GM06990 (cell line): ENCODE measurements around the gene DHCR7.

Source experiments
- DNase-seq: peaks from one replicate; pipeline ENCODE4 v3.0.0-alpha.2; 2011; ENCODE audit not compliant: insufficient read length; ENCODE audit errors: extremely low read depth
- H3K27me3 ChIP-seq: replicated peaks from 2 replicates; pipeline ENCODE4 v1.6.0; 2011; ENCODE audit warnings: low read length; ENCODE audit not compliant: control insufficient read depth, insufficient read depth
- H3K36me3 ChIP-seq: 2 replicates; pipeline ENCODE4 v1.5.1; 2011; ENCODE audit warnings: low read length; ENCODE audit not compliant: control insufficient read depth, insufficient read depth
- H3K4me3 ChIP-seq: replicated peaks from 2 replicates; pipeline ENCODE4 v1.5.1; 2011; ENCODE audit warnings: low read depth, mild to moderate bottlenecking, control low read depth, low read length
- TF ChIP-seq, protein P1 (sequence below): IDR thresholded peaks from 2 replicates; pipeline ENCODE4 v1.5.1; 2011; ENCODE audit warnings: low read length, control low read depth, mild to moderate bottlenecking, inconsistent platforms; ENCODE audit not compliant: insufficient read depth, poor library complexity, severe bottlenecking

Gene DHCR7

DNA sequence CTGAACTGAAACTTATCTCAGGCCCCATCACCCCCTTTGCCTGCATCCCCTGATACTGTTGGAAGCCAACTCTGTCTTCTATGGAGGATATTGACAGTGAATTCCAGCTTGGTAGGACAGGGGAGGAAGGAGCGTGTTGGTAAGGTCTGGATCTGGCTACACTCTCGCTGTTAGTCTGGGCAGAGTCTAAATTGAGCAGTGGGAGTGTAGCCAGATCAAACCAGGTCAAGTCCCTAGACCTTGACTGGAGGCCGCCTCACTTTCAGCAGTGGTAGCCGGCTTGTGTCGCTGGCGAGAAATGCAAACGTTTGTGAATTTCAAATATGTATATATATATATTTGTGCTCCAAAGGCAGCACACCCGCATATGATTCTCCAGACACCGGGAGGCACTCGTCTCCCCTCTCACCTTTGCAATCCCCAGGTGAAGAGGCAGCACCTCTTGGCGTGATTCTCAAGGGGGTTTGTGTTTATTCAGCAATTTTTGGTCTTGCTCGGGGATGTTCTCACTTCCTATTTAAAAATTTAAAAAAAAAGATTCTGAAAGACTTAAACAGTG is 26.7 kb downstream of the DHCR7 start:
- TF ChIP-seq, protein P1, sequence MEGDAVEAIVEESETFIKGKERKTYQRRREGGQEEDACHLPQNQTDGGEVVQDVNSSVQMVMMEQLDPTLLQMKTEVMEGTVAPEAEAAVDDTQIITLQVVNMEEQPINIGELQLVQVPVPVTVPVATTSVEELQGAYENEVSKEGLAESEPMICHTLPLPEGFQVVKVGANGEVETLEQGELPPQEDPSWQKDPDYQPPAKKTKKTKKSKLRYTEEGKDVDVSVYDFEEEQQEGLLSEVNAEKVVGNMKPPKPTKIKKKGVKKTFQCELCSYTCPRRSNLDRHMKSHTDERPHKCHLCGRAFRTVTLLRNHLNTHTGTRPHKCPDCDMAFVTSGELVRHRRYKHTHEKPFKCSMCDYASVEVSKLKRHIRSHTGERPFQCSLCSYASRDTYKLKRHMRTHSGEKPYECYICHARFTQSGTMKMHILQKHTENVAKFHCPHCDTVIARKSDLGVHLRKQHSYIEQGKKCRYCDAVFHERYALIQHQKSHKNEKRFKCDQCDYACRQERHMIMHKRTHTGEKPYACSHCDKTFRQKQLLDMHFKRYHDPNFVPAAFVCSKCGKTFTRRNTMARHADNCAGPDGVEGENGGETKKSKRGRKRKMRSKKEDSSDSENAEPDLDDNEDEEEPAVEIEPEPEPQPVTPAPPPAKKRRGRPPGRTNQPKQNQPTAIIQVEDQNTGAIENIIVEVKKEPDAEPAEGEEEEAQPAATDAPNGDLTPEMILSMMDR: no peak
- no peak for DNase-seq
- Histone ChIP-seq H3K4me3 (no peak overlapping the region), H3K36me3 (no peaks in the 10 kb centered on the region), H3K27me3 (no peaks in the 10 kb centered on the region; the same call in 1 of the 2 replicates)

DNA sequence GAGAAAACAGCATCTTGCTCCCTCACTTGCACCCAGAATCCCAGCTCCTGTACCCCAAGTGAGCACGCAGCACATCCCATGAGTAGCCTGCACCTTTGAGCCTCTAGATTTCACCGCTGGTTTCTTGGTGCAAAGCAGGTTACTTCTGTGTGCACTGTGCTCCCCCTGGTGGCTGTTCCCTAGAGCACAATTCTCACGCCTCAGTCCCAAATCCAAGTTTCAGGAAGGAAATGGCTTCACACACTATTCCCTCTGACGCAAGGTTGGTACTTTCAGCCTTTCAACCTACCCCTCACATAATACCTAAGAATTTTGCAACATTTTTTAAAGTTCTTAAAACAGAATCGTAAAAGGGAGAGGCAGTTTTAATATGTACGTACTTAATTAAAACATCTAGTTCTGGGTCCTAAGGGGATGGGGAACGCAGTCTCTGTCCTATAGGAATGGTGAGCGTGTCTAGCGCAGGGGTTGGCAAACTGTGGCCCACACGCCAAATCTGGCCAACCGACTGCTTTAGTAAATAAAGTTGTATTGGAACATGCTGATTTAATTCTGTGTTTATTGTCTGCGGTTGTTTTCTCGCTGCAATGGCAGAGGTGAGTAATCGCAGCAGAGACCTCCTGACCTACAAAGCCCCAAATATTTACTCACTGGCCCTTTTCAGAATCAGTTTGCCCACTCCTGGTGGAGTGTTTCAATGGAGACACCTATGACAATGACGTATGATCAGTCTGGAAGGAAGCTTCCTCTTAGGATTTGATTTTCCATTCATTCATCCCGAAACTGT is 27.5 kb downstream of the DHCR7 start:
- DNase-seq: peak; percentile 37
- H3K4me3 ChIP-seq: no peak overlapping the region

DNA sequence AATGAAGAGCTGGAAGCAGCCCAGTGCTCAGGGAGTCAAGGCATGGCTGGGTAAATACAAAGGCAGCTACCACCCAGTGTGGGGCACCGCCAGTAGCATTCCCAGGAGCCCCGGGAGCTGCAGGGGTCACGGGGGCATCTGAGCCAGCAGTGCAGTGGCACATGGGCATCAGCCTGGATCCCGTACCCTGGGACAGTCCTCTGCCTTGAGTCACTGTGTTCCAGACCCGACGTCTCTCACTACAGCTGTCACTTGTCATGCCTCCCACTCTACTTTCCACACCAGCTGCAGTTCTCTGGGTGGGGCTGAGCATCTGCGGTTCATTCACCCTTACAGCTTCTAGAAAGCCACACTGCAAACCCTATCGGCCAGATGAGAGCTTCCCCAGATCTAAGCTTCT is 29.6 kb downstream of the DHCR7 start:
- no peaks in the 10 kb centered on the region; the same call in 1 of the 2 replicates for H3K27me3 ChIP-seq
- DNase-seq: peak; percentile 57
- TF ChIP-seq, protein P1: no peak
- H3K36me3 ChIP-seq: no peaks in the 10 kb centered on the region
- H3K4me3 ChIP-seq: no peak overlapping the region

More for the DNA sequence above, 27.5 kb downstream of the DHCR7 start:
- H3K27me3 ChIP-seq: no peaks in the 10 kb centered on the region; the same call in 1 of the 2 replicates
- TF ChIP-seq, protein P1: peak; percentile 77
- no peaks in the 10 kb centered on the region for H3K36me3 ChIP-seq

DNA sequence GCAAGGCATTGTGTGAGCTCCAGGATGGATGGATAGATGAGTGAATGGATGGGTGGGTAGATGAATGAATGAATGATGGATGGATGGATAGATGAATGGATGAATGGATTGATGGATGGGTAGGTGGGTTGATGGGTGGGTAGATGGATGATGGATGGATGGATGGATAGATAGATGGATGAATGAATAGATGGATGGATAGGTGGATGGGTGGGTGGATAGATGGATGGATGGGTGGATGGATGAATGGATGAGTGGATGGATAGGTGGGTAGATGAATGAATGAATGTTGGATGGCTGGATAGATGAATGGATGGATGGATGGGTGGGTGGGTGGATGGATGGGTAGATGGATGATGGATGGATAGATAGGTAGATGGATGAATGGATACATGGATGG is 33.5 kb downstream of the DHCR7 start:
- no peak for DNase-seq
- TF ChIP-seq, protein P1: no peak
- no peaks in the 10 kb centered on the region for H3K36me3 ChIP-seq
- no peak overlapping the region for H3K4me3 ChIP-seq
- no peaks in the 10 kb centered on the region; the same call in 1 of the 2 replicates for H3K27me3 ChIP-seq

DNA sequence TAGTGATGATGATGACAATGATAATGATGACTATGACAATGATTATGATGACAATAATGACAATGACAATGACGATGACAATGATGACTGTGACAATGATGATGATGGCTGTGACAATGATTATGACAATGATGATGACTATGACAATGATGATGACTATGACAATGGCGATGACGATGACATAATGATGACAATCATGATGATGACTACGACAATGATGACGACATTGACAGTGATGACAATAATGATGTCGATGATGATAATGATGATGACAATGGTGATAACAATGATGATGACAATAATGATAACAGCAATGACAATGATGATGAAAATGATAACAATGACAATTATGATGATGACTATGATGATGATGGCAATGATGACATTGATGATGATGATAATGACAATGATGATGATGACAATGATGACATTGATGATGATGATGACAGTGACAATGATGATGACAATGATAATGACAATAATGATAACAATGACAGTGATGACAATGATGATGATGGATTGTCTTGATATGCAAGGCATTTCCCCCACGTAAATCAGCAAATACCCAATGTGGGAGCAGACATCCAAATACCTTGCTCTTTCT is 37.7 kb downstream of the DHCR7 start:
- Histone ChIP-seq H3K27me3 (no peaks in the 10 kb centered on the region; the same call in 1 of the 2 replicates), H3K36me3 (no peaks in the 10 kb centered on the region), H3K4me3 (no peak overlapping the region)
- no peak for DNase-seq
- TF ChIP-seq, protein P1: no peak
